Lower lobe of right lung (tissue), 2 donors: ENCODE measurements around the gene NFASC. TPM values are rescaled to one million over a fixed set of nuclear protein-coding genes. Genes with fewer than 3 reads are reported as not detected.

Experiments used
- ATAC-seq, 2 donors: fragments of 200-7000 bp; cut with Tn5 transposase; one replicate each; pipeline ENCODE4 v1.9.1; 2020 to 2022; ENCODE audit warnings: mild to moderate bottlenecking in 2 of 2, moderate library complexity in 2 of 2
- DNase-seq: peaks from one replicate; pipeline ENCODE4 v3.0.0-alpha.2; 2020
- H3K27ac ChIP-seq: fragments of 200-600 bp; one replicate; pipeline ENCODE4 v1.8.0; 2022
- H3K27me3 ChIP-seq: fragments of 200-600 bp; one replicate; pipeline ENCODE4 v1.8.0; 2022; ENCODE audit warnings: low read depth
- H3K36me3 ChIP-seq: fragments of 200-600 bp; one replicate; pipeline ENCODE4 v1.8.0; 2022; ENCODE audit warnings: mild to moderate bottlenecking
- H3K4me1 ChIP-seq: fragments of 200-600 bp; one replicate; pipeline ENCODE4 v1.8.0; 2022
- H3K4me3 ChIP-seq: fragments of 200-600 bp; one replicate; pipeline ENCODE4 v1.8.0; 2022; ENCODE audit warnings: mild to moderate bottlenecking
- H3K9me3 ChIP-seq: fragments of 200-600 bp; one replicate; pipeline ENCODE4 v1.8.0; 2022
- intact Hi-C: fragments of 100-400 bp; cut with DNase I; formaldehyde crosslinking; loops from one replicate; pipeline ENCODE4 v1.11.0; 2022
- total RNA-seq: library from RNA; stranded (reverse); fragmentation: NEBNext Ultra II Directional; extraction: Animal tissue kit (Norgen Biotek cat#: 25700); gene quantifications from one replicate; pipeline ENCODE4 v1.2.1, GENCODE V29; 2021
- TF ChIP-seq, protein P1 (sequence below): fragments of 200-600 bp; IDR thresholded peaks from one replicate; pipeline ENCODE4 v1.8.0; 2022; ENCODE audit warnings: antibody characterized with exemption, mild to moderate bottlenecking
- donor health status: DM: no; HTN: yes; CAD: no; lungs with severe emphysema.

The NFASC gene
- total RNA-seq, 1 donor from 2014 or later = 12.2 TPM

DNA sequence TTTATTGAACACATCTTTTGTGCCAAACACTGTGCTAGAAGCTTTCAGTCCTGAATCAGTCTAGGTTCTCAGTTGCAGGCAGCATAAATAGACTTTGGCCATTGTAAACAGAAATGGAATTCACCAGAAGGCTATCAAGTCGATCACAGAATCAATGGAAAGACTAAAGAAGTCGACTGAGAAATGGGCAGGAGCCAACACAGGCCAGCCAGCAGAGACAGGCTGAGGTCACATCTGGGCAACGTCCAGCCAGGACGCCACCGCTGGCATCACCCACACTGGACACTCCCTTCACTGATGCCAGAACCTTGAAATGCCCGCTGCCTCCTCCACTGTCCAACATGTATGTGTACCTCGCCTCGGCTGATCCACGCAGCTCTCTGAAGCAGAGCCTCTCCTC, 166.9 kb downstream of the NFASC start:
- DNase-seq (no peak), ATAC-seq (no peak)
- no peaks in the 10 kb centered on the region for H3K36me3 ChIP-seq
- H3K4me1 ChIP-seq = no peaks in the 10 kb centered on the region
- H3K4me3 ChIP-seq = no peak overlapping the region
- TF ChIP-seq, protein P1, sequence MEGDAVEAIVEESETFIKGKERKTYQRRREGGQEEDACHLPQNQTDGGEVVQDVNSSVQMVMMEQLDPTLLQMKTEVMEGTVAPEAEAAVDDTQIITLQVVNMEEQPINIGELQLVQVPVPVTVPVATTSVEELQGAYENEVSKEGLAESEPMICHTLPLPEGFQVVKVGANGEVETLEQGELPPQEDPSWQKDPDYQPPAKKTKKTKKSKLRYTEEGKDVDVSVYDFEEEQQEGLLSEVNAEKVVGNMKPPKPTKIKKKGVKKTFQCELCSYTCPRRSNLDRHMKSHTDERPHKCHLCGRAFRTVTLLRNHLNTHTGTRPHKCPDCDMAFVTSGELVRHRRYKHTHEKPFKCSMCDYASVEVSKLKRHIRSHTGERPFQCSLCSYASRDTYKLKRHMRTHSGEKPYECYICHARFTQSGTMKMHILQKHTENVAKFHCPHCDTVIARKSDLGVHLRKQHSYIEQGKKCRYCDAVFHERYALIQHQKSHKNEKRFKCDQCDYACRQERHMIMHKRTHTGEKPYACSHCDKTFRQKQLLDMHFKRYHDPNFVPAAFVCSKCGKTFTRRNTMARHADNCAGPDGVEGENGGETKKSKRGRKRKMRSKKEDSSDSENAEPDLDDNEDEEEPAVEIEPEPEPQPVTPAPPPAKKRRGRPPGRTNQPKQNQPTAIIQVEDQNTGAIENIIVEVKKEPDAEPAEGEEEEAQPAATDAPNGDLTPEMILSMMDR = no peak
- no peaks in the 10 kb centered on the region for H3K9me3 ChIP-seq
- H3K27ac ChIP-seq = no peak overlapping the region
- intact Hi-C loops = no loop called here
- H3K27me3 ChIP-seq = peaks cover 18% of the 10 kb centered on the region

- DNase-seq = no peak
- intact Hi-C loops = no loop called here
These were observed 167.6 kb downstream of the NFASC start for GRCh38 chr1:205038132-205038786.

DNA sequence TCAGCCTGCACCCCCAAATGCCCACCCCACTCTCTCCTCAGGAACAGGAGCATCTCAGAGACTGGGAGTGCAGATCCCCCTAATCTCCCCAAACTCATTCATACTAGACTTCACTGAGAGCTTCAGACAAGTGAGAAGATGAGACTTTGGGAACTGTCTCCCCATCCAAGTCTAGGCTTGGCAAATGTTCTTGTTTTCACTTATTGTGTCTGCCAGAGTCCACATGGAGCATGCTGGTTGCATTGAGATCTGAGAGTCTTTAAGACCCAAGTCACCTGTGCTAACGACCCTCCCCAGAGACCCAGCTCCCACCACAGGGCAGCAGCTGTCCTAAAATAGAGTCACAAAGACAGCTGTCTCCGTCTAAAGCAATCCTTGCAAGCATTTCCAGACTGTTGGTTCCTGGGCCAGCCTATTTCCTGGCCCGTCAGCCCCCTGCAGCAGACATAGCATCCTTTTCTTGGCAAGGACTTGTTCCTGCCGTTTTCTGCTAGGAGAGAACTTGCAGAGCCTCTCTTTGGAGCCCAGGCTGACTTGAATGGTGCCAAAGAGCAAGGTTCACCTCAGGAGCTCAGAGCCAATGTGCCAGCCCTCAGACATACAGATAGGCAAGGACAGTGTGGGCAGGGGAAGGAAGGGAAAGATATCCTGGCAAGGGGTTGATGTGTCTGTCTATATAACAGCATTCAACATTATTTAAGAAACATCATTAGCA, 170.5 kb downstream of the NFASC start:
- H3K4me1 ChIP-seq = no peaks in the 10 kb centered on the region
- H3K36me3 ChIP-seq = no peaks in the 10 kb centered on the region
- no peak overlapping the region for H3K27ac ChIP-seq
- DNase-seq (no peak), ATAC-seq (no peak)
- H3K9me3 ChIP-seq = no peaks in the 10 kb centered on the region
- no peak overlapping the region for H3K4me3 ChIP-seq
- H3K27me3 ChIP-seq = peaks cover 54% of the 10 kb centered on the region
- TF ChIP-seq, protein P1 = no peak
- intact Hi-C loops = no loop called here

More at GRCh38 chr1:205038132-205038786, 167.6 kb downstream of the NFASC start:
- H3K36me3 ChIP-seq = no peaks in the 10 kb centered on the region
- H3K27ac ChIP-seq = no peak overlapping the region
- peaks cover 25% of the 10 kb centered on the region for H3K27me3 ChIP-seq
- H3K4me1 ChIP-seq = no peaks in the 10 kb centered on the region
- ATAC-seq = no peak
- H3K4me3 ChIP-seq = no peak overlapping the region
- no peaks in the 10 kb centered on the region for H3K9me3 ChIP-seq
- TF ChIP-seq, protein P1 = no peak

- Histone ChIP-seq H3K4me3 (no peak overlapping the region), H3K9me3 (no peaks in the 10 kb centered on the region), H3K4me1 (no peaks in the 10 kb centered on the region), H3K27me3 (peaks cover 65% of the 10 kb centered on the region), H3K27ac (no peak overlapping the region), H3K36me3 (no peaks in the 10 kb centered on the region)
- ATAC-seq (no peak), DNase-seq (no peak)
- intact Hi-C loops = no loop called here
- TF ChIP-seq, protein P1 = no peak
These were observed 171.6 kb downstream of the NFASC start for GRCh38 chr1:205041998-205042910.
